IMR-90 (cell line): ENCODE results near the gene REN. TPM values are rescaled to one million over a fixed set of nuclear protein-coding genes. Genes with fewer than 3 reads are reported as not detected.

Experiments used
- ATAC-seq: fragments of 200-7000 bp; cut with Tn5 transposase; 2 replicates; pipeline ENCODE4 v1.9.1; 2020; ENCODE audit warnings: low read depth, mild to moderate bottlenecking, moderate library complexity
- BruUV-seq: library from RNA; stranded (reverse); fragments of 400-500 nt; replicated peaks from 2 replicates; lab custom pipeline; 2021; lab: Mats Ljungman, UMichigan
- CTCF ChIA-PET: fragments of 300-600 bp; formaldehyde crosslinking; extraction: SDS; loops from one replicate; lab custom pipeline; 2021; ENCODE audit warnings: antibody characterized with exemption; lab: Yijun Ruan, JAX
- POLR2A ChIA-PET: fragments of 300-600 bp; sonication (Branson Sonifier 250); formaldehyde crosslinking; loops from one replicate; lab custom pipeline; 2022; ENCODE audit warnings: antibody characterized with exemption; ENCODE audit not compliant: unreplicated experiment; lab: Charles Lee
- DNase-seq: peaks from one replicate; pipeline ENCODE4 v3.0.0; 2013
- H2AFZ ChIP-seq: replicated peaks from 2 replicates; pipeline ENCODE3; 2013; ENCODE audit warnings: low read length, mild to moderate bottlenecking; ENCODE audit not compliant: poor library complexity
- H2AK5ac ChIP-seq: 2 replicates; pipeline ENCODE4 v1.6.1; 2013; ENCODE audit warnings: low read depth, low read length, inconsistent platforms
- H2AK9ac ChIP-seq: replicated peaks from 2 replicates; pipeline ENCODE3; 2013; ENCODE audit warnings: mild to moderate bottlenecking, low read depth, low read length, moderate library complexity; ENCODE audit not compliant: poor library complexity
- H2BK120ac ChIP-seq: 2 replicates; pipeline ENCODE4 v1.6.1; 2013; ENCODE audit warnings: low read depth, low read length, inconsistent platforms
- H2BK15ac ChIP-seq: 3 replicates; pipeline ENCODE4 v1.6.1; 2013; ENCODE audit warnings: low read depth, low read length, inconsistent platforms
- H2BK20ac ChIP-seq: 2 replicates; pipeline ENCODE4 v1.6.1; 2013; ENCODE audit warnings: low read depth, mild to moderate bottlenecking, inconsistent platforms, low read length, moderate library complexity
- H2BK5ac ChIP-seq: 2 replicates; pipeline ENCODE4 v1.6.1; 2013; ENCODE audit warnings: mild to moderate bottlenecking, low read depth, low read length, inconsistent platforms; ENCODE audit not compliant: poor library complexity, severe bottlenecking
- H3K14ac ChIP-seq: replicated peaks from 2 replicates; pipeline ENCODE4 v1.6.1; 2013; ENCODE audit warnings: low read depth, low read length, inconsistent platforms
- H3K18ac ChIP-seq: 2 replicates; pipeline ENCODE4 v1.6.1; 2013; ENCODE audit warnings: low read depth, low read length, control low read depth
- H3K23ac ChIP-seq: 2 replicates; pipeline ENCODE4 v1.6.1; 2013; ENCODE audit warnings: low read depth, low read length, inconsistent platforms
- H3K27ac ChIP-seq: 2 replicates; pipeline ENCODE4 v1.5.1; 2013; ENCODE audit warnings: mild to moderate bottlenecking, control low read depth, low read length; ENCODE audit not compliant: insufficient read depth
- H3K27me3 ChIP-seq: 2 replicates; pipeline ENCODE4 v1.6.1; 2013; ENCODE audit warnings: low read length; ENCODE audit not compliant: control insufficient read depth, insufficient read depth
- H3K36me3 ChIP-seq: 2 replicates; pipeline ENCODE4 v1.6.1; 2013; ENCODE audit warnings: low read length, mixed read lengths; ENCODE audit not compliant: control insufficient read depth, insufficient read depth
- H3K4ac ChIP-seq: 2 replicates; pipeline ENCODE4 v1.6.1; 2013; ENCODE audit warnings: low read depth, low read length, inconsistent platforms
- H3K4me1 ChIP-seq: 2 replicates; pipeline ENCODE4 v1.6.1; 2013; ENCODE audit warnings: low read length, mixed read lengths; ENCODE audit not compliant: control insufficient read depth, insufficient read depth
- H3K4me2 ChIP-seq: 2 replicates; pipeline ENCODE4 v1.6.1; 2013; ENCODE audit warnings: low read depth, mild to moderate bottlenecking, control low read depth, low read length, moderate library complexity
- H3K4me3 ChIP-seq: 2 replicates; pipeline ENCODE4 v1.5.1; 2013; ENCODE audit warnings: low read depth, mild to moderate bottlenecking, control low read depth, low read length, moderate library complexity; ENCODE audit not compliant: insufficient read depth
- H3K56ac ChIP-seq: 2 replicates; pipeline ENCODE4 v1.6.1; 2013; ENCODE audit warnings: low read length, inconsistent platforms; ENCODE audit not compliant: insufficient read depth; ENCODE audit errors: extremely low read depth
- H3K79me1 ChIP-seq, 2 experiments: 2 replicates each; pipeline ENCODE4 v1.6.1; 2013; ENCODE audit warnings: low read length in 2 of 2, inconsistent platforms in 1 of 2, low read depth in 1 of 2
- H3K9ac ChIP-seq: 2 replicates; pipeline ENCODE4 v1.6.1; 2013; ENCODE audit warnings: low read depth, low read length, control low read depth
- H3K9me1 ChIP-seq: 2 replicates; pipeline ENCODE4 v1.6.1; 2013; ENCODE audit warnings: low read length, inconsistent platforms; ENCODE audit not compliant: insufficient read depth
- H3K9me3 ChIP-seq: 2 replicates; pipeline ENCODE4 v1.6.1; 2013; ENCODE audit warnings: low read length; ENCODE audit not compliant: control insufficient read depth, insufficient read depth
- H4K20me1 ChIP-seq: 2 replicates; pipeline ENCODE4 v1.6.1; 2013; ENCODE audit warnings: low read length, inconsistent platforms; ENCODE audit not compliant: insufficient read depth
- H4K5ac ChIP-seq: 2 replicates; pipeline ENCODE4 v1.6.1; 2013; ENCODE audit warnings: mild to moderate bottlenecking, low read depth, low read length, control low read depth
- H4K8ac ChIP-seq, 2 experiments: 2 replicates each; pipeline ENCODE4 v1.6.1; 2013; ENCODE audit warnings: low read depth in 2 of 2, low read length in 2 of 2, control low read depth in 1 of 2, inconsistent platforms in 1 of 2
- H4K91ac ChIP-seq: 2 replicates; pipeline ENCODE4 v1.6.1; 2013; ENCODE audit warnings: low read depth, low read length, inconsistent platforms; ENCODE audit not compliant: insufficient read depth
- BHLHE40 ChIP-seq: fragments of 150-350 bp; IDR thresholded peaks from 2 replicates; pipeline ENCODE4 v1.6.1; 2016; ENCODE audit warnings: mild to moderate bottlenecking, low read depth, low read length
- CEBPB ChIP-seq: IDR thresholded peaks from 2 replicates; pipeline ENCODE4 v1.6.1; 2012; ENCODE audit warnings: low read depth, low read length, improper control_type of control experiment
- CHD1 ChIP-seq: IDR thresholded peaks from 2 replicates; pipeline ENCODE4 v1.6.1; 2012; ENCODE audit warnings: low read depth, low read length, improper control_type of control experiment
- CTCF ChIP-seq: conservative IDR thresholded peaks from 2 replicates; pipeline ENCODE4 v1.5.1; 2012; ENCODE audit warnings: mild to moderate bottlenecking, low read depth, low read length, improper control_type of control experiment
- MAFK ChIP-seq: IDR thresholded peaks from 2 replicates; pipeline ENCODE4 v1.6.1; 2012; ENCODE audit warnings: low read depth, low read length, improper control_type of control experiment
- MAZ ChIP-seq: IDR thresholded peaks from 2 replicates; pipeline ENCODE4 v1.6.1; 2012; ENCODE audit warnings: low read depth, mild to moderate bottlenecking, low read length, improper control_type of control experiment, moderate library complexity, borderline replicate concordance
- MXI1 ChIP-seq: IDR thresholded peaks from 2 replicates; pipeline ENCODE4 v1.6.1; 2012; ENCODE audit warnings: low read depth, mild to moderate bottlenecking, low read length, moderate library complexity, borderline replicate concordance
- NFE2L2 ChIP-seq: fragments of 150-350 bp; IDR thresholded peaks from 2 replicates; pipeline ENCODE4 v1.6.1; 2016; ENCODE audit warnings: low read depth, mild to moderate bottlenecking, low read length
- POLR2A ChIP-seq: IDR thresholded peaks from 2 replicates; pipeline ENCODE4 v1.6.1; 2012; ENCODE audit warnings: mild to moderate bottlenecking, low read depth, low read length
- RAD21 ChIP-seq: IDR thresholded peaks from 2 replicates; pipeline ENCODE4 v1.6.1; 2012; ENCODE audit warnings: low read length, improper control_type of control experiment
- RFX5 ChIP-seq: IDR thresholded peaks from 2 replicates; pipeline ENCODE4 v1.8.0; 2012; ENCODE audit warnings: low read depth, mild to moderate bottlenecking, low read length, moderate library complexity
- SMC3 ChIP-seq: fragments of 150-350 bp; IDR thresholded peaks from 2 replicates; pipeline ENCODE4 v1.6.1; 2016; ENCODE audit warnings: low read depth, mild to moderate bottlenecking, antibody characterized with exemption, low read length, moderate library complexity
- USF2 ChIP-seq: fragments of 150-350 bp; IDR thresholded peaks from 2 replicates; pipeline ENCODE4 v1.6.1; 2017; ENCODE audit warnings: mild to moderate bottlenecking, antibody characterized with exemption, low read length, low read depth
- WGBS, 2 experiments: methylation state at CpG; one replicate each; pipeline versions ENCODE4 v1.1.5 to v1.1.7; 2013; ENCODE audit warnings: missing lambda C conversion rate in 2 of 2; ENCODE audit not compliant: insufficient read length in 1 of 2; ENCODE audit errors: extremely low coverage in 2 of 2; 5-methylcytosine and 5-hydroxymethylcytosine counted together
- dilution Hi-C: fragments of 300-500 bp; cut with HindIII; formaldehyde crosslinking; loops from one replicate; pipeline ENCODE4 v1.14.3; 2018; ENCODE audit warnings: low sequenced_read_pairs; ENCODE audit not compliant: unreplicated experiment
- in situ Hi-C: fragments of 300-500 bp; cut with MboI; formaldehyde crosslinking; loops from 3 replicates; pipeline ENCODE4 v1.14.3; 2019; ENCODE audit warnings: low sequenced_read_pairs, inconsistent platforms, mixed read lengths
- intact Hi-C: fragments of 100-400 bp; cut with micrococcal nuclease; formaldehyde crosslinking; loops from 2 replicates; pipeline ENCODE4 v1.10.0; 2022
- polyA plus RNA-seq, 3 experiments: library from polyadenylated mRNA; depleted of rRNA; stranded (reverse); fragments of >200 nt; gene quantifications; 2 replicates each; pipeline ENCODE4 v1.2.3, GENCODE V29; 2012; ENCODE audit warnings: low replicate concordance in 1 of 3
- total RNA-seq: library from RNA; depleted of rRNA; stranded (reverse); fragments of >200 nt; gene quantifications from 2 replicates; pipeline ENCODE4 v1.2.3, GENCODE V29; 2012

The REN gene
- total and polyA plus RNA-seq, 2 of the 4 experiments (the other 2 are of a cell fraction), result 0.54 to 1.2 TPM

GRCh38 chr1:204126956-204127355, 39.2 kb downstream of the REN start (continued):
- no peak for TF ChIP-seq CTCF

DNA sequence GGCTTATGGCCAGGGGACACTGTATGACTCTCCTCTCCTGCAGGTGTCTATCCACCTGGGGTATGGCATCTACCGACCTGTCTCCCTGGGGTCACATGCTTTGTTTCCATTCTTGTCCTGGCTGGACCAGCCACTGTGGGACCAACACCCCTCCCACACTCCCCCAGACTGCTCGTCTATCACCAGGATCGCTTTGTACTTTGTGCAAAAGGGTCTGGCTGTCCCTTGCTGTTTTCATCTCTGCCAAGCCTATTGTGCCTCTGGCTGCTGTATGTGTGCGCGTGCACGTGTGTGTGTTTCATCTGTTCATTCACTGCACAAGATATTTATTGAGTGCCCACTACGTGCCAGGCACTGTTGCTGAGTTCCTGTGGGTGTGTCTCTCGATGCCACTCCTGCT, 39.8 kb downstream of the REN start:
- H3K14ac ChIP-seq, result no peak overlapping the region
- TF ChIP-seq NFE2L2, result no peak
- no peak for TF ChIP-seq BHLHE40
- no peak for TF ChIP-seq SMC3
- TF ChIP-seq RAD21, result no peak
- TF ChIP-seq MAZ, result no peak
- TF ChIP-seq RFX5, result no peak
- no peak for TF ChIP-seq MAFK
- no peak for TF ChIP-seq CHD1
- no peak for TF ChIP-seq CTCF
- TF ChIP-seq CEBPB, result no peak
- TF ChIP-seq POLR2A, result no peak
- TF ChIP-seq USF2, result no peak
- no peak for TF ChIP-seq MXI1

More for the DNA sequence above, 39.8 kb downstream of the REN start:
- H4K20me1 ChIP-seq, result no peaks in the 10 kb centered on the region
- H3K4me3 ChIP-seq, result no peak overlapping the region
- H3K56ac ChIP-seq, result no peak overlapping the region
- CTCF ChIA-PET, result interaction anchor here (7.8 kb wide), 1 partner anchor 256 kb away, joined by 95 read pairs; no protein-coding TSS in a partner anchor
- intact Hi-C loops, result no loop called here
- H4K8ac ChIP-seq, result no peak overlapping the region
- peak overlapping the region; percentile 56 for H2AK9ac ChIP-seq
- no peak for ATAC-seq
- no peak overlapping the region for H4K5ac ChIP-seq
- no peak overlapping the region for H2BK120ac ChIP-seq
- in situ Hi-C loops, result loop anchor here (5.0 kb wide), 1 partner anchor 254 kb away; no protein-coding TSS in a partner anchor
- no TSS peak for BruUV-seq
- no peak overlapping the region for H3K23ac ChIP-seq
- H2BK20ac ChIP-seq, result no peak overlapping the region
- no peak overlapping the region for H4K91ac ChIP-seq
- H3K27ac ChIP-seq, result no peak overlapping the region
- no peak overlapping the region for H2AK5ac ChIP-seq
- POLR2A ChIA-PET, result no interaction called here
- no peak overlapping the region for H2BK15ac ChIP-seq
- H3K27me3 ChIP-seq, result no peaks in the 10 kb centered on the region
- no peak overlapping the region for H3K18ac ChIP-seq
- no peaks in the 10 kb centered on the region for H3K79me1 ChIP-seq
- dilution Hi-C loops, result loop anchor here (25.0 kb wide), 1 partner anchor 264 kb away; the partner anchor contains the start of gene SNRPE
- peak overlapping the region; percentile 5 for H2AFZ ChIP-seq
- H3K9me1 ChIP-seq, result peaks cover 8% of the 10 kb centered on the region
- H3K9ac ChIP-seq, result no peak overlapping the region
- H3K4me1 ChIP-seq, result peaks cover 16% of the 10 kb centered on the region
- 73% methylated on average over 8 of the region's 8 CpGs; no CpG with 5 or more reads in 1 of the 2 experiments for WGBS, 2 experiments
- H3K36me3 ChIP-seq, result peaks cover 7% of the 10 kb centered on the region
- no peak for DNase-seq
- no peak overlapping the region; the same call in 1 of the 2 replicates for H3K4ac ChIP-seq
- H2BK5ac ChIP-seq, result no peak overlapping the region
- no peaks in the 10 kb centered on the region for H3K9me3 ChIP-seq
- H3K4me2 ChIP-seq, result no peak overlapping the region
